HEK293 (cell line): ENCODE data around the gene TOMM6.
A peak's percentile ranks its signal among the peaks of the same experiment; 100 is the strongest.

Source experiments
- CTCF ChIA-PET: fragments of 350-600 bp; formaldehyde crosslinking; extraction: SDS; loops from one replicate; lab custom pipeline; 2021; ENCODE audit warnings: antibody characterized with exemption; lab: Yijun Ruan, JAX
- POLR2A ChIA-PET: fragments of 300-600 bp; formaldehyde crosslinking; extraction: SDS; loops from one replicate; lab custom pipeline; 2020; ENCODE audit warnings: antibody characterized with exemption, inconsistent platforms; lab: Yijun Ruan, JAX
- H3K27ac ChIP-seq: fragments of 200-500 bp; sonication (Bioruptor generic); 2 replicates; pipeline ENCODE4 v1.5.1; 2014; ENCODE audit warnings: low read depth, low read length, control low read depth, inconsistent platforms; ENCODE audit errors: extremely low read depth
- H3K36me3 ChIP-seq, 2 experiments: fragments of 200-500 bp in 1 of 2; sonication (Bioruptor generic) in 1 of 2; 1 replicate in 1 of 2; 2 replicates in 1 of 2; pipeline ENCODE4 v1.5.1; 2014 to 2017; ENCODE audit warnings: inconsistent platforms in 2 of 2, low read length in 2 of 2; ENCODE audit not compliant: control insufficient read depth in 2 of 2, insufficient read depth in 1 of 2
- H3K4me1 ChIP-seq: fragments of 200-500 bp; sonication (Bioruptor generic); 2 replicates; pipeline ENCODE4 v1.5.1; 2014; ENCODE audit warnings: mild to moderate bottlenecking, low read length, inconsistent platforms; ENCODE audit not compliant: control insufficient read depth, insufficient read depth
- H3K4me3 ChIP-seq: 2 replicates; pipeline ENCODE4 v1.5.1; 2011; ENCODE audit warnings: low read depth, mild to moderate bottlenecking, control low read depth, low read length, moderate library complexity
- H3K9me3 ChIP-seq: fragments of 200-500 bp; sonication (Bioruptor generic); 2 replicates; pipeline ENCODE4 v1.5.1; 2014; ENCODE audit warnings: low read depth, low read length, inconsistent platforms; ENCODE audit not compliant: control insufficient read depth, insufficient read depth
- EGR2 ChIP-seq: fragments of 450-650 bp; formaldehyde crosslinking; IDR thresholded peaks from 2 replicates; pipeline ENCODE4 v1.5.1; 2016; ENCODE audit warnings: low read depth, missing biosample characterization, missing genetic modification characterization
- ELK4 ChIP-seq: IDR thresholded peaks from 2 replicates; pipeline ENCODE4 v1.6.1; 2011; ENCODE audit warnings: mild to moderate bottlenecking, low read depth, low read length, borderline replicate concordance
- GLI4 ChIP-seq: fragments of 450-650 bp; formaldehyde crosslinking; IDR thresholded peaks from 2 replicates; pipeline ENCODE4 v1.5.1; 2016; ENCODE audit warnings: missing biosample characterization, missing genetic modification characterization
- ZBTB21 ChIP-seq: fragments of 450-650 bp; formaldehyde crosslinking; IDR thresholded peaks from 2 replicates; pipeline ENCODE4 v1.5.1; 2017; ENCODE audit warnings: missing biosample characterization, missing genetic modification characterization
- ZFHX2 ChIP-seq: fragments of 450-650 bp; formaldehyde crosslinking; conservative IDR thresholded peaks from 2 replicates; pipeline ENCODE4 v1.5.1; 2016; ENCODE audit warnings: missing biosample characterization, missing genetic modification characterization
- ZFP37 ChIP-seq: fragments of 450-650 bp; formaldehyde crosslinking; IDR thresholded peaks from 2 replicates; pipeline ENCODE4 v1.5.1; 2016; ENCODE audit warnings: missing biosample characterization, missing genetic modification characterization
- ZNF10 ChIP-seq: fragments of 450-650 bp; formaldehyde crosslinking; IDR thresholded peaks from 2 replicates; pipeline ENCODE4 v1.5.1; 2017; ENCODE audit warnings: missing biosample characterization, missing genetic modification characterization
- ZNF140 ChIP-seq: fragments of 450-650 bp; formaldehyde crosslinking; IDR thresholded peaks from 2 replicates; pipeline ENCODE4 v1.5.1; 2016; ENCODE audit warnings: missing biosample characterization, missing genetic modification characterization
- ZNF280C ChIP-seq: fragments of 450-650 bp; formaldehyde crosslinking; IDR thresholded peaks from 2 replicates; pipeline ENCODE4 v1.5.1; 2016; ENCODE audit warnings: missing biosample characterization, missing genetic modification characterization
- ZNF341 ChIP-seq: fragments of 450-650 bp; formaldehyde crosslinking; IDR thresholded peaks from 2 replicates; pipeline ENCODE4; 2016; ENCODE audit warnings: low read depth, missing biosample characterization, missing genetic modification characterization
- ZNF354C ChIP-seq: fragments of 450-650 bp; formaldehyde crosslinking; IDR thresholded peaks from 2 replicates; pipeline ENCODE4 v1.5.1; 2016; ENCODE audit warnings: missing biosample characterization, missing genetic modification characterization, low read depth, borderline replicate concordance
- ZNF600 ChIP-seq: fragments of 450-650 bp; formaldehyde crosslinking; IDR thresholded peaks from 2 replicates; pipeline ENCODE4 v1.5.1; 2016; ENCODE audit warnings: missing biosample characterization, missing genetic modification characterization
- ZSCAN4 ChIP-seq: fragments of 450-650 bp; formaldehyde crosslinking; IDR thresholded peaks from 2 replicates; pipeline ENCODE4 v1.5.1; 2017; ENCODE audit warnings: missing biosample characterization, missing genetic modification characterization

TOMM6 gene

GRCh38 chr6:41740366-41741162 lies 46.9 kb upstream of the TOMM6 start (continued):
- no peak for TF ChIP-seq ZBTB21 (tag by site-specific recombination)
- no peak for TF ChIP-seq ZSCAN4 (tag by site-specific recombination)
- TF ChIP-seq ZNF341, result no peak

GRCh38 chr6:41741625-41742490 lies 45.6 kb upstream of the TOMM6 start:
- Histone ChIP-seq H3K9me3 (no peaks in the 10 kb centered on the region), H3K4me3 (no peak overlapping the region), H3K27ac (no peak overlapping the region), H3K4me1 (no peaks in the 10 kb centered on the region), H3K36me3 (no peaks in the 10 kb centered on the region)
- no peak for TF ChIP-seq GLI4 (tag by site-specific recombination)
- TF ChIP-seq ELK4, result no peak
- TF ChIP-seq ZNF140, result no peak
- no peak for TF ChIP-seq ZNF354C (tag by site-specific recombination)
- ChIA-PET CTCF (no interaction called here), POLR2A (no interaction called here)

GRCh38 chr6:41743406-41744235 lies 43.9 kb upstream of the TOMM6 start:
- Histone ChIP-seq H3K27ac (no peak overlapping the region), H3K4me3 (no peak overlapping the region), H3K4me1 (no peaks in the 10 kb centered on the region), H3K36me3 (no peaks in the 10 kb centered on the region), H3K9me3 (no peaks in the 10 kb centered on the region)
- ChIA-PET POLR2A (no interaction called here), CTCF (interaction anchor here (0.5 to 1.0 kb wide), 3 partner anchors 301 to 1326 kb away, joined by 3 to 6 read pairs (median 3); no protein-coding TSS in a partner anchor)
- 0 out of 2 replicates have a peak, but pooled peaks have one; percentile 22 for TF ChIP-seq ZNF600 (tag by site-specific recombination)
- no peak for TF ChIP-seq ZFP37 (tag by site-specific recombination)
- peak; percentile 57 for TF ChIP-seq EGR2 (tag by site-specific recombination)
- TF ChIP-seq ZFHX2 (tag by site-specific recombination), result peak; percentile 73
- TF ChIP-seq ZNF280C (tag by site-specific recombination), result no peak
- TF ChIP-seq ZNF10 (tag by site-specific recombination), result peak; percentile 44; the same call in 1 of the 2 replicates
